ENCODE measurements around the gene SLCO2A1. TPM values are rescaled to one million over a fixed set of nuclear protein-coding genes. Genes with fewer than 3 reads are reported as not detected.
"Not testable (repeated sequence)": the region's sequence is repeated elsewhere in the genome, so short reads cannot be mapped to it uniquely, and the experiment has no call there.

Gene SLCO2A1
- total RNA-seq, 4 donors from 2014 or later = 8.4 to 68.5 (median 22.7) TPM

DNA sequence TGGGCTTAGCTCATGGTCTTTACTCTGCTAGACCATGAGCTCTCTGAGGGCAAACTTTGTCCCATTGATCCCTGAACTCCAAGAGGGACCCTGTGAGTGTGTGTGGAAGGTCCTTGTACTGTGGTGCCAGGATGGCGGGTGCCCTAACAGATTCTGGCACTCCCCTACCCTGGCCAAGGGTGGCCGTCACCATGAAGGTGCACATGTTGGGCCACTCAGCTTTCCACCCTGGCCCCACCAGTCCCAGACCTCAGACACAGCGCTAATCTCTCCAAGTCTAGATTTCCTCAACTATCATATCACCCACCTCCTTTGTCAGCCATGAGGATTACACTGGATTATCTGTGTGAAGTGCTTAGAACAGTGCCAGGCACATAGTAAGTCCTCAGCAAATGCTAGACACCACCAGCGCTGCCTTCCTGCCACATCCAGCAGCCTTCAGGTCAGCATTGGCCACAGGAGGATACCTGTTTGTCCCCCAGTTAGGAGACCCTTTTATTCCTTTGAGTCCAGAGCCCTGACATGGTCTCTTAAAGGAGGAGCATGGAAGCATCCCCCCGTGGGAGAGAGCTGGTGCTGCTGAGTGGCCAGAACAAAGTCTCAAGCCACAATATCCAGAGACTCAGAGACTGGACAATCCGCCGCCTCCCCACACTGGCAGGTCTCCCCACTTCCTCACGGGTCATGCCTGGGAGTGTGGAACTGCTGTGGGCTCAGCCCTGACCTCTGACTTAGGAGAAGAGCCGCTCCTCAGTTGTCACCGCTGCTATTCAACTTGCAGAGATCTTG lies 44.5 kb upstream of the SLCO2A1 start:
- Histone ChIP-seq H3K4me1 (no peaks in the 10 kb centered on the region), H3K27ac (no peak overlapping the region), H3K9me3 (no peaks in the 10 kb centered on the region), H3K27me3 (no peaks in the 10 kb centered on the region), H3K36me3 (no peaks in the 10 kb centered on the region), H3K4me3 (no peak overlapping the region)
- no peak for DNase-seq
- in situ Hi-C loops (cut with MboI; ENCODE audit: low pct_ligation_motif_present in 1 of 4, low pct_unique_long_range_greater_than_20kb in 1 of 4, low sequenced_read_pairs in 3 of 4) (no loop called here), intact Hi-C loops (cut with DNase I; ENCODE audit: low total_unique reads) (no loop called here)
- no peak for TF ChIP-seq POLR2AphosphoS5 (IDR thresholded peaks at IDR 0.05)
- no peak for TF ChIP-seq EP300 (IDR thresholded peaks at IDR 0.05; ENCODE audit: low read depth)
- TF ChIP-seq POLR2A (IDR thresholded peaks at IDR 0.05) = no peak
- TF ChIP-seq, protein P1, sequence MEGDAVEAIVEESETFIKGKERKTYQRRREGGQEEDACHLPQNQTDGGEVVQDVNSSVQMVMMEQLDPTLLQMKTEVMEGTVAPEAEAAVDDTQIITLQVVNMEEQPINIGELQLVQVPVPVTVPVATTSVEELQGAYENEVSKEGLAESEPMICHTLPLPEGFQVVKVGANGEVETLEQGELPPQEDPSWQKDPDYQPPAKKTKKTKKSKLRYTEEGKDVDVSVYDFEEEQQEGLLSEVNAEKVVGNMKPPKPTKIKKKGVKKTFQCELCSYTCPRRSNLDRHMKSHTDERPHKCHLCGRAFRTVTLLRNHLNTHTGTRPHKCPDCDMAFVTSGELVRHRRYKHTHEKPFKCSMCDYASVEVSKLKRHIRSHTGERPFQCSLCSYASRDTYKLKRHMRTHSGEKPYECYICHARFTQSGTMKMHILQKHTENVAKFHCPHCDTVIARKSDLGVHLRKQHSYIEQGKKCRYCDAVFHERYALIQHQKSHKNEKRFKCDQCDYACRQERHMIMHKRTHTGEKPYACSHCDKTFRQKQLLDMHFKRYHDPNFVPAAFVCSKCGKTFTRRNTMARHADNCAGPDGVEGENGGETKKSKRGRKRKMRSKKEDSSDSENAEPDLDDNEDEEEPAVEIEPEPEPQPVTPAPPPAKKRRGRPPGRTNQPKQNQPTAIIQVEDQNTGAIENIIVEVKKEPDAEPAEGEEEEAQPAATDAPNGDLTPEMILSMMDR (IDR thresholded peaks at IDR 0.05) = no peak
- 85 to 86% methylated on average over 4 to 10 of the region's 10 CpGs for WGBS, 2 donors (ENCODE audit: low coverage in 1 of 2)

DNA sequence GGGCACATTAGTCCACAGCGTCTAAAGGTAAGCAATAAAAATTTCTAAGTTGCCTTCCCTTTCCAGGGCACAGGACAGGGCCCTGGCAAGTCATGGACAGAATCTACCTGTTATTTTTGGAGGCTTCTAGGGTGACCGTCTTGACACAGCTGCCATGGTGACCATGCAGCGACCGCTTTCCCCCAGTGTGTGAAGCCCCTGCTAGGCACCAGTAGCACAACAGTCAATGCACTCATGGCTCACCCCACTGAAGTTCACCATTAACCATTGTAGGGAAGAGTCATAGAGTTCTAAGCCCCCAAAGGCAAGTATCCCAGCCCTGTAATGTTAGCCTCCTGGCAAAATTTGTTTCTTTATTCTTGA lies 43.8 kb upstream of the SLCO2A1 start:
- Histone ChIP-seq H3K27me3 (no peaks in the 10 kb centered on the region), H3K9me3 (no peaks in the 10 kb centered on the region), H3K36me3 (no peaks in the 10 kb centered on the region), H3K27ac (no peak overlapping the region), H3K4me3 (no peak overlapping the region), H3K4me1 (no peaks in the 10 kb centered on the region)
- no peak for DNase-seq
- in situ Hi-C loops (cut with MboI; ENCODE audit: low pct_ligation_motif_present in 1 of 4, low pct_unique_long_range_greater_than_20kb in 1 of 4, low sequenced_read_pairs in 3 of 4) (no loop called here), intact Hi-C loops (cut with DNase I; ENCODE audit: low total_unique reads) (no loop called here)
- WGBS, 2 donors (ENCODE audit: low coverage in 1 of 2) = 98% methylated on average over 4 of the region's 4 CpGs; no CpG with 5 or more reads in 1 of the 2 donors
- TF ChIP-seq EP300 (IDR thresholded peaks at IDR 0.05; ENCODE audit: low read depth) (no peak), POLR2A (IDR thresholded peaks at IDR 0.05) (no peak), POLR2AphosphoS5 (IDR thresholded peaks at IDR 0.05) (no peak)
- TF ChIP-seq, protein P1 (IDR thresholded peaks at IDR 0.05) = no peak

DNA sequence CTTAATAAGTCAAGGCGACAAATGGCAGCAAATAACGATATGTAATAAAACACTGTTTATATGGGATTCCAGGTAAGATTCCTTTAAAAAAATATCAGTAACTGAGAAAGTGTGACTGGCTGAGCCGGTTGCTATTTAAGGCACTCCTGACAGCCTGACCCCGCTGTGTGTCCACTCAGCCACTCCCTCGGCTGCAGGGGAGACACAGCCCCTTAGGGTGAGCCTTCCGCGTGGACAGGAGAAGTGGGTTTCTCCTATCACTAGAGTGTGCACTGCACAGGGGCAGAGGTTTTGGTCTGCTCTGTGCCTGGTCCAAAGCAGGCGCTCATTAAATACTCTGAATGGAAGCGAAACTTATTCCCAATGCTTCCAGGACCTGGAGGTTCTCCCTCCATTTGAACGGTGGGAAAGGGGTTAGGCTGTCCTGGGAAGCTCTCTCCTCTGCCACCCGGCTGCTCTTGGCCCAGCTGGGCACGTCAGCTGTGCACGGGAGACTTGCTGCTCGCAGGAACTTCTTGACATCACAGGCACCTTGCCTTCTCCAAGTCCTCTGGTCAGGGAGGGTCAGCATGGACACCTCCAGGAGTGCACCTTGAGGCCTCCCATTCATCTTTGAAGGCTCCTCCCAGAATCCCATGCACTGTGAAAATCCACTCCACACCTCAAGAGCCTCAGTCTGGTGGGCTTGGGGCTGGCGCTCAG lies 43.3 kb upstream of the SLCO2A1 start:
- in situ Hi-C loops (cut with MboI; ENCODE audit: low pct_ligation_motif_present in 1 of 4, low pct_unique_long_range_greater_than_20kb in 1 of 4, low sequenced_read_pairs in 3 of 4) (no loop called here), intact Hi-C loops (cut with DNase I; ENCODE audit: low total_unique reads) (no loop called here)
- Histone ChIP-seq H3K4me1 (no peaks in the 10 kb centered on the region), H3K27me3 (no peaks in the 10 kb centered on the region), H3K27ac (no peak overlapping the region), H3K9me3 (no peaks in the 10 kb centered on the region), H3K4me3 (no peak overlapping the region), H3K36me3 (no peaks in the 10 kb centered on the region)
- no peak for DNase-seq
- TF ChIP-seq POLR2A (IDR thresholded peaks at IDR 0.05) (no peak), EP300 (IDR thresholded peaks at IDR 0.05; ENCODE audit: low read depth) (no peak), POLR2AphosphoS5 (IDR thresholded peaks at IDR 0.05) (no peak)
- TF ChIP-seq, protein P1 (IDR thresholded peaks at IDR 0.05) = no peak
- WGBS, 2 donors (ENCODE audit: low coverage in 1 of 2) = 88 to 89% methylated on average over 3 to 15 of the region's 15 CpGs

DNA sequence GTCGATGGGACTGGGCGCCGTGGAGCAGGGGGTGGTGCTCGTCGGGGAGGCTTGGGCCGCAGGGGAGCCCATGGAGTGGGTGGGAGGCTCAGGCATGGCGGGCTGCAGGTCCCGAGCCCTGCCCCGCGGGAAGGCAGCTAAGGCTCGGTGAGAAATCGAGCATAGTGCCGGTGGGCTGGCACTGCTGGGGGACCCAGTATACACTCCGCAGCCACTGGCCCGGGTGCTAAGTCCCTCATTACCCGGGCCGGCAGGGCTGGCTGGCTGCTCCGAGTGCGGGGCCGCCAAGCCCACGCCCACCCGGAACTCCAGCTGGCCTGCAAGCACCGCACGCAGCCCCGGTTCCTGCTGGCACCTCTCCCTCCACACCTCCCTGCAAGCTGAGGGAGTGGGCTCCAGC lies 40.6 kb upstream of the SLCO2A1 start:
- H3K36me3 ChIP-seq; DNase-seq; H3K27ac ChIP-seq; H3K27me3 ChIP-seq; in situ Hi-C loops (cut with MboI; ENCODE audit: low pct_ligation_motif_present in 1 of 4, low pct_unique_long_range_greater_than_20kb in 1 of 4, low sequenced_read_pairs in 3 of 4); intact Hi-C loops (cut with DNase I; ENCODE audit: low total_unique reads); H3K9me3 ChIP-seq; H3K4me3 ChIP-seq; H3K4me1 ChIP-seq: not testable (repeated sequence)
- 88% methylated on average over 22 of the region's 25 CpGs; no CpG with 5 or more reads in 1 of the 2 donors for WGBS, 2 donors (ENCODE audit: low coverage in 1 of 2)
